ENCODE data around the gene COL8A1. TPM values are rescaled to one million over a fixed set of nuclear protein-coding genes. Genes with fewer than 3 reads are reported as not detected.

Gene COL8A1
- total RNA-seq, 2 experiments from 2014 or later: not detected

GRCh38 chr3:99817437-99818240 lies 179.2 kb downstream of the COL8A1 start, which contains the start of gene CMSS1:
TSS of gene CMSS1 (plus strand) at chr3:99817862.
- peaks cover 21% of the 10 kb centered on the region for H3K36me3 Mint-ChIP-seq (ENCODE audit: low read depth)
- peak within 1 kb of the TSS; percentile 97 for H3K4me3 Mint-ChIP-seq

DNA sequence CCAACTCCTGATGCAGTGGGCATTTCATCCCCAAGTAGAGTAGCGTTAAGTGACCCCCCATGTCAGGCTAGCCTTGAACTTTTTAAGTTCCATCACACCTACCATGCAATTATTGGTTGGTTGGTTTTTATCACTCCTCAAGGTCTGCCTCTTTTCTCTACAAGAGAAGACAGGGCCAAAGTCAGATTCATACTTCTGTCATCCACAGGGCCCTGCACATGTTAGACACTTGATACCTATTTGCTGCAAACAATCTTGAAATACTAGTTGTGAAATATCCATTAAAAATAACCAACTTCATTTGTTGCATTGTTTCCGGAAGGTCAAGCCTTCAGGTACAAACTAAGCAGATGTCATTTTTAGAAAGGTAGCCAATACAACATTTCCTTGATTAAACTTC lies 180.4 kb downstream of the COL8A1 start:
- ATAC-seq (ENCODE audit: poor library complexity) (no peak), DNase-seq (no peak)
- H3K27ac Mint-ChIP-seq: peak overlapping the region; percentile 100
- H3K4me1 Mint-ChIP-seq (ENCODE audit: low read depth): peaks cover 54% of the 10 kb centered on the region
- H3K36me3 ChIP-seq (ENCODE audit: insufficient read depth, low read length): no peaks in the 10 kb centered on the region
- no peak overlapping the region for H3K4me3 ChIP-seq (ENCODE audit: low read length)
- H3K27me3 ChIP-seq (ENCODE audit: control insufficient read depth in 1 of 2, insufficient read depth in 2 of 2, low read length in 2 of 2): no peaks in the 10 kb centered on the region
- H3K4me1 ChIP-seq (ENCODE audit: insufficient read depth, low read length): peaks cover 15% of the 10 kb centered on the region
- H3K9me3 Mint-ChIP-seq: no peaks in the 10 kb centered on the region
- H3K36me3 Mint-ChIP-seq (ENCODE audit: low read depth): peaks cover 21% of the 10 kb centered on the region
- no peak overlapping the region for H3K27ac ChIP-seq (ENCODE audit: low read depth in 1 of 2, low read length in 2 of 2)
- peak overlapping the region; percentile 97 for H3K4me3 Mint-ChIP-seq
- no peaks in the 10 kb centered on the region for H3K27me3 Mint-ChIP-seq
- H3K9me3 ChIP-seq (ENCODE audit: control insufficient read depth in 1 of 2, insufficient read depth in 1 of 2, low read length in 2 of 2): no peaks in the 10 kb centered on the region
- TF ChIP-seq CTCF (IDR thresholded peaks at IDR 0.05): no peak
- ChIA-PET POLR2A (no interaction called here), CTCF (interaction anchor here (2.4 kb wide), 1 partner anchor 13 kb away, joined by 11 read pairs; no protein-coding TSS in a partner anchor)
- intact Hi-C loops (cut with DNase I, micrococcal nuclease): loop anchor here (1.0 to 10.0 kb wide), 10 partner anchors 13 to 1297 kb away; partner anchors contain the start of genes CLDND1 (in 2 of the 2), DCBLD2 (in 2 of the 2), CPOX (in 1 of the 2) and LNP1 (in 1 of the 2)

More at GRCh38 chr3:99817437-99818240, 179.2 kb downstream of the COL8A1 start, which contains the start of gene CMSS1:
- DNase-seq: peak; percentile 90 to 98 (median 96)
- peaks cover 48% of the 10 kb centered on the region for H3K4me1 Mint-ChIP-seq (ENCODE audit: low read depth)
- POLR2A ChIA-PET: interaction anchor here (0.6 to 1.7 kb wide), 12 partner anchors 10 to 1859 kb away, joined by 3 to 21 read pairs (median 4); partner anchors contain the start of genes CPOX, DCBLD2, LNP1 and TBC1D23
- H3K9me3 Mint-ChIP-seq: no peaks in the 10 kb centered on the region
- H3K27ac Mint-ChIP-seq: peak within 1 kb of the TSS; percentile 100
- CTCF ChIA-PET: interaction anchor here (1.4 to 2.4 kb wide), 3 partner anchors 10 to 251 kb away, joined by 4 to 11 read pairs (median 6); no protein-coding TSS in a partner anchor
- ATAC-seq (ENCODE audit: poor library complexity): peak; percentile 80
- no peaks in the 10 kb centered on the region for H3K9me3 ChIP-seq (ENCODE audit: control insufficient read depth in 1 of 2, insufficient read depth in 1 of 2, low read length in 2 of 2)
- H3K4me3 ChIP-seq (ENCODE audit: low read length): peak within 1 kb of the TSS; percentile 71
- no peaks in the 10 kb centered on the region for H3K27me3 ChIP-seq (ENCODE audit: control insufficient read depth in 1 of 2, insufficient read depth in 2 of 2, low read length in 2 of 2)
- intact Hi-C loops (cut with DNase I, micrococcal nuclease): loop anchor here (1.0 to 10.0 kb wide), 11 partner anchors 15 to 1295 kb away; partner anchors contain the start of genes CLDND1 (in 2 of the 2), DCBLD2 (in 2 of the 2), LNP1 (in 2 of the 2) and TOMM70 (in 2 of the 2)
- H3K27ac ChIP-seq (ENCODE audit: low read depth in 1 of 2, low read length in 2 of 2): peak within 1 kb of the TSS; percentile 76 to 86
- TF ChIP-seq CTCF (IDR thresholded peaks at IDR 0.05): no peak
- no peaks in the 10 kb centered on the region for H3K36me3 ChIP-seq (ENCODE audit: insufficient read depth, low read length)
- no peaks in the 10 kb centered on the region for H3K27me3 Mint-ChIP-seq
- peaks cover 15% of the 10 kb centered on the region for H3K4me1 ChIP-seq (ENCODE audit: insufficient read depth, low read length)

GRCh38 chr3:99823723-99824711 lies 185.6 kb downstream of the COL8A1 start:
- peaks cover 32% of the 10 kb centered on the region for H3K4me1 Mint-ChIP-seq (ENCODE audit: low read depth)
- intact Hi-C loops (cut with DNase I, micrococcal nuclease): no loop called here
- H3K27me3 Mint-ChIP-seq: no peaks in the 10 kb centered on the region
- ChIA-PET POLR2A (interaction anchor here (0.7 kb wide), 1 partner anchor 922 kb away, joined by 3 read pairs; no protein-coding TSS in a partner anchor), CTCF (interaction anchor here (2.0 kb wide), 1 partner anchor 16 kb away, joined by 6 read pairs; no protein-coding TSS in a partner anchor)
- H3K4me3 ChIP-seq (ENCODE audit: low read length): no peak overlapping the region
- no peaks in the 10 kb centered on the region for H3K36me3 ChIP-seq (ENCODE audit: insufficient read depth, low read length)
- H3K36me3 Mint-ChIP-seq (ENCODE audit: low read depth): peaks cover 5% of the 10 kb centered on the region
- H3K27me3 ChIP-seq (ENCODE audit: control insufficient read depth in 1 of 2, insufficient read depth in 2 of 2, low read length in 2 of 2): no peaks in the 10 kb centered on the region
- H3K4me1 ChIP-seq (ENCODE audit: insufficient read depth, low read length): no peaks in the 10 kb centered on the region
- ATAC-seq (ENCODE audit: poor library complexity): no peak
- H3K27ac ChIP-seq (ENCODE audit: low read depth in 1 of 2, low read length in 2 of 2): no peak overlapping the region
- no peak for DNase-seq
- no peaks in the 10 kb centered on the region for H3K9me3 ChIP-seq (ENCODE audit: control insufficient read depth in 1 of 2, insufficient read depth in 1 of 2, low read length in 2 of 2)
- TF ChIP-seq CTCF (IDR thresholded peaks at IDR 0.05): no peak
- no peak overlapping the region for H3K27ac Mint-ChIP-seq
- H3K4me3 Mint-ChIP-seq: no peak overlapping the region
- no peaks in the 10 kb centered on the region for H3K9me3 Mint-ChIP-seq

Data from CD4-positive, alpha-beta T cell (primary cell).